Stomach (tissue), 9 donors: ENCODE data around the gene NUP188. TPM values are rescaled to one million over a fixed set of nuclear protein-coding genes. Genes with fewer than 3 reads are reported as not detected.

Experiments
- DNase-seq, 2 donors: peaks; one replicate each; pipeline versions ENCODE4 v3.0.0 to v3.0.0-alpha.2; 2013 to 2019
- H3K27ac ChIP-seq, 5 donors: fragments of 200-600 bp in 4 of 5; sonication (generic) in 4 of 5; one replicate each; pipeline ENCODE4 v1.5.1; 2013 to 2019; ENCODE audit warnings: mild to moderate bottlenecking in 1 of 5, moderate library complexity in 1 of 5
- H3K27me3 ChIP-seq, 3 donors: fragments of 200-600 bp; sonication (generic); one replicate each; pipeline ENCODE4 v1.5.1; 2017 to 2019; ENCODE audit warnings: mixed run types in 1 of 3
- H3K36me3 ChIP-seq, 4 donors: fragments of 200-600 bp; sonication (generic); 1 replicate in 3 of 4; 2 replicates in 1 of 4; pipeline ENCODE4 v1.5.1; 2016 to 2019
- H3K4me1 ChIP-seq, 4 donors: fragments of 200-600 bp; sonication (generic); one replicate each; pipeline ENCODE4 v1.5.1; 2016 to 2019
- H3K4me3 ChIP-seq, 4 donors: fragments of 200-600 bp; sonication (generic) in 3 of 4; one replicate each; pipeline ENCODE4 v1.5.1; 2016 to 2019; ENCODE audit warnings: mild to moderate bottlenecking in 1 of 4
- H3K9me3 ChIP-seq, 4 donors: fragments of 200-600 bp; sonication (generic); one replicate each; pipeline ENCODE4 v1.5.1; 2016 to 2019
- EP300 ChIP-seq: sonication (generic); formaldehyde crosslinking; IDR thresholded peaks from one replicate; pipeline ENCODE4 v1.6.1; 2017; ENCODE audit warnings: antibody characterized with exemption
- POLR2A ChIP-seq, 4 donors: fragments of 450-650 bp; IDR thresholded peaks; one replicate each; pipeline ENCODE4 v1.6.1; 2016; ENCODE audit warnings: antibody characterized with exemption in 4 of 4, control low read depth in 2 of 4, mild to moderate bottlenecking in 1 of 4, moderate library complexity in 1 of 4
- POLR2AphosphoS5 ChIP-seq, 3 donors: sonication (generic); formaldehyde crosslinking; IDR thresholded peaks; one replicate each; pipeline ENCODE4 v1.6.1; 2016; ENCODE audit warnings: antibody characterized with exemption in 3 of 3
- WGBS, 5 donors: extraction: QIAGEN DNeasy Blood & Tissue Kit in 3 of 5; methylation state at CpG; one replicate each; pipeline versions ENCODE4 v1.1.5 to v1.1.7; 2013 to 2018; 5-methylcytosine and 5-hydroxymethylcytosine counted together
- intact Hi-C: fragments of 100-400 bp; cut with DNase I; formaldehyde crosslinking; loops from one replicate; pipeline ENCODE4 v1.15.1; 2023; ENCODE audit warnings: low total_unique reads
- polyA plus RNA-seq, 3 donors: library from polyadenylated mRNA; stranded (reverse); fragments of 200-250 nt; gene quantifications; one replicate each; pipeline ENCODE4 v1.2.3, GENCODE V29; 2013
- total RNA-seq, 5 donors: library from RNA; depleted of rRNA; stranded (reverse); fragments of >200 nt; gene quantifications; one replicate each; pipeline versions ENCODE4 v1.1.0 to v1.2.3, GENCODE V29; 2014 to 2016
- TF ChIP-seq, protein P1 (sequence below), 7 experiments: fragments of 450-650 bp in 4 of 7; fragments of 200-600 bp in 3 of 7; sonication (generic) in 3 of 7; IDR thresholded peaks; one replicate each; pipeline ENCODE4 v1.5.1; 2016 to 2019; ENCODE audit warnings: antibody characterized with exemption in 7 of 7, control low read depth in 2 of 7, mild to moderate bottlenecking in 1 of 7
- donor health status: healthy with polysubstance abuse.
- donor health status: Bipolar disorder and iron deficiency.
- donor health status: healthy.

NUP188 gene
- total and polyA plus RNA-seq, 8 donors = 4.4 to 79.9 (median 36.7) TPM

DNA sequence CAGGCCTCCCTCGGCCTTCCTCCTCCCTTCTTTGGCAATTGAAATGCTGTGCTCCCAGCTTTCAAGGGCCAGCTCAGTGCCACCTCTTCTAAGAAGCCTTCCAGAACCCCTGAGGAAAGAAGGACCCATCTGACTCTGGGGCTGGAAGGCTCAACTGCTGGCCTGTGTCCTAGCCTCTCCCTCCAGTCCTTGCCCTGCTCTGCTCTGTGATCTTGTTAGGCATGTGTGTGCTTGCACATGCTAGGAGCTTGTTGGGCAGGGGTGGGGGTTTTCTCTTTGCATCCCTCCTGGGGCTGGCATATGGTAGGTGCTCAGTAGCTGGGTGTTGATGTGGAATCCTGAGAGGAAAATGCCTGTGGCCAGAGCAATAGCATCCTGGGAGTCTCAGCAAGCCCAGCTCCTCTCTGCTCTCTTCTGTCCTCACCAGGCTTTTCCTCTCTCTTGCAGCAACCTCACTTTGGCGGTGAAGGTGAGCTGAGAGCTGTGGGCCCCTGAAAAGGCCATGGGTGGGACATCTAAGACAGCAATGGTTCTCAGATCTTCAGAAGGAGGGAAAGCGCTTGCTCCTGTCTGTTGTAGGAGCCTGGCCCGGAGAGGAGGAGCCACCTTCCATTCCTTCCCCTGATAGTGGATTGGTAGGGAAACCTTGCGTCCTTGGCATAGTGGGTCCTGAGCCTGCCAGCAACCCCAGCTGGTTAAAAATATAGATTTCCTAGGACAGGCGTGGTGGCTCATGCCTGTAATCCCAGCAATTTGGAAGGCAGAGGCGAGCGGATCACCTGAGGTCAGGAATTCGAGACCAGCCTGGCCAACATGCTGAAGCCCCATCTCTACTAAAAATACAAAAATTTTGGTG, 10.0 kb upstream of the NUP188 start:
- H3K36me3 ChIP-seq = peaks cover 0 to 69% (median 31%) of the 10 kb centered on the region in 4 donors
- H3K9me3 ChIP-seq = no peaks in the 10 kb centered on the region
- 86 to 95% (median 93%) methylated on average over 7 to 9 of the region's 9 CpGs for WGBS, 5 donors
- DNase-seq = no peak
- no peak overlapping the region for H3K4me3 ChIP-seq
- H3K27me3 ChIP-seq = no peaks in the 10 kb centered on the region
- TF ChIP-seq, protein P1, sequence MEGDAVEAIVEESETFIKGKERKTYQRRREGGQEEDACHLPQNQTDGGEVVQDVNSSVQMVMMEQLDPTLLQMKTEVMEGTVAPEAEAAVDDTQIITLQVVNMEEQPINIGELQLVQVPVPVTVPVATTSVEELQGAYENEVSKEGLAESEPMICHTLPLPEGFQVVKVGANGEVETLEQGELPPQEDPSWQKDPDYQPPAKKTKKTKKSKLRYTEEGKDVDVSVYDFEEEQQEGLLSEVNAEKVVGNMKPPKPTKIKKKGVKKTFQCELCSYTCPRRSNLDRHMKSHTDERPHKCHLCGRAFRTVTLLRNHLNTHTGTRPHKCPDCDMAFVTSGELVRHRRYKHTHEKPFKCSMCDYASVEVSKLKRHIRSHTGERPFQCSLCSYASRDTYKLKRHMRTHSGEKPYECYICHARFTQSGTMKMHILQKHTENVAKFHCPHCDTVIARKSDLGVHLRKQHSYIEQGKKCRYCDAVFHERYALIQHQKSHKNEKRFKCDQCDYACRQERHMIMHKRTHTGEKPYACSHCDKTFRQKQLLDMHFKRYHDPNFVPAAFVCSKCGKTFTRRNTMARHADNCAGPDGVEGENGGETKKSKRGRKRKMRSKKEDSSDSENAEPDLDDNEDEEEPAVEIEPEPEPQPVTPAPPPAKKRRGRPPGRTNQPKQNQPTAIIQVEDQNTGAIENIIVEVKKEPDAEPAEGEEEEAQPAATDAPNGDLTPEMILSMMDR (IDR thresholded peaks at IDR 0.05) = no peak
- TF ChIP-seq POLR2A (IDR thresholded peaks at IDR 0.05) = no peak
- no peak for TF ChIP-seq POLR2AphosphoS5 (IDR thresholded peaks at IDR 0.05)
- no peak for TF ChIP-seq EP300
- no peak overlapping the region for H3K27ac ChIP-seq
- peaks cover 0 to 13% (median 5%) of the 10 kb centered on the region in 4 donors for H3K4me1 ChIP-seq
- intact Hi-C loops = no loop called here

DNA sequence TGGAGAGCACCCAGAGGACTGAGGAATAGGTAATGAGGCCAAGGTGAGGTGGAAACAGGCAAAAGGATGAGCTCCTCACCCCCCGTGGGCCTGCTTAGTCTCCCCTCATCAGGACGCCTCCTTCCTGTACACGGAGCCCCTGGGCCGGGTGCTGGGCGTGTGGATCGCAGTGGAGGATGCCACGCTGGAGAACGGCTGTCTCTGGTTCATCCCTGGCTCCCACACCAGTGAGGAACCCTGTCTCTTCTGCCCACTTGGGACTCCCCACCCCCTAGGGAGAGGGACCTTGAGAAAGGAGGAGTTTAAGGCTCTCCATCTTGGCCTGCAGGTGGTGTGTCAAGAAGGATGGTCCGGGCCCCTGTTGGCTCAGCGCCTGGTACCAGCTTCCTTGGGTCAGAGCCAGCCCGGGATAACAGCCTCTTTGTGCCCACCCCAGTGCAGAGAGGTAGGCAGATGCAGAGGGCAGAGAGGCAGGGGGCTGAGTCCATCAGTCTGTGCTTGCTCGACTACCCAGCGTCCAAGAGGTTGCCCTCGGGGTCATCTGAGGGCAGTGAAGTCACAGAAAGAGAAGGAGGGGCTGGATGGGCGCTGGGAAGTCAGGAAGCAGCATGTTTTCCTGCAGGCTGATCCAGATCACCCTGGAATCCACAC, 7.1 kb upstream of the NUP188 start:
- DNase-seq = no peak
- Histone ChIP-seq H3K4me1 (peaks cover 0 to 29% (median 13%) of the 10 kb centered on the region in 4 donors), H3K36me3 (peaks cover 0 to 76% (median 31%) of the 10 kb centered on the region in 4 donors), H3K27ac (peak overlapping the region in 2 of 5 donors; percentile 12 to 18), H3K27me3 (no peaks in the 10 kb centered on the region), H3K9me3 (no peaks in the 10 kb centered on the region), H3K4me3 (no peak overlapping the region)
- 63 to 76% (median 71%) methylated on average over 14 to 15 of the region's 15 CpGs for WGBS, 5 donors
- TF ChIP-seq POLR2A (IDR thresholded peaks at IDR 0.05) (no peak), EP300 (no peak), POLR2AphosphoS5 (IDR thresholded peaks at IDR 0.05) (no peak)
- TF ChIP-seq, protein P1 (IDR thresholded peaks at IDR 0.05) = no peak
- intact Hi-C loops = no loop called here

DNA sequence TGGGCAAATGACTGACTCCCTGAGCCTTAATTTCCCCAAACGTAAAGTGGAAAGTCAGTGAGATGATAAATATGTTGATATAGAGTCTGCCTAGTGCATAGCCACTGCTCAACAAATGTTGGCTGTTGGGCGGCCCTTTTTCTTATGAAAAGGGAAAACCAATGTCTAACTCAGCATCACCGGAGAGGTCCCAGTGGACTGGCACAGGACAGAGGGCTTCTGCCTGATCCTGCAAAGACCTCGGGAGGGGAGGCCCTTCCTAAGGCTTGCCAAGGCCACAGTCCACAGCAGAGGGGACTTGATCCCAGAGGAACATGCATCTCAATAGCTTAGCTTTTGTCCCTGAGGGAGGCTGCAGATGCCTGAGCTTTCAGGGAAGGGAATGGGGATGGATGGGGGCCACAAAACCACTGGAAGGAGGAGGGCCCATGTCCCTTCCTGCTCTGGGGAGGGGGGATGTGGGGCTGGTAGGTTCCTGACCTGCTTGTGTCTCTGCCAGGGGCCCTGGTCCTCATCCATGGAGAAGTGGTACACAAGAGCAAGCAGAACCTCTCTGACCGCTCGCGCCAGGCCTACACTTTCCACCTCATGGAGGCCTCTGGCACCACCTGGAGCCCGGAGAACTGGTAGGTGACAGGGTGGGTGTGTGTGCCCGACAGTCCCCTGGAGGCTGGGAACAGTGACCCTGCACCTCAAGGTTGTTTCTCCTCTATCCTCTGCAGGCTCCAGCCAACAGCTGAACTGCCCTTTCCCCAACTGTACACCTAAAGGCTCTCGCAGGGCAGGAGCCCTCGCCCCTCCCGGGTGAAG, 6.3 kb upstream of the NUP188 start:
- WGBS, 5 donors = 83 to 92% (median 88%) methylated on average over 12 of the region's 12 CpGs
- no peaks in the 10 kb centered on the region for H3K9me3 ChIP-seq

More for the DNA sequence above, 6.3 kb upstream of the NUP188 start:
- no peak for DNase-seq
- H3K27me3 ChIP-seq = no peaks in the 10 kb centered on the region
- peak overlapping the region in 4 of 5 donors; percentile 2 to 38 (median 13) for H3K27ac ChIP-seq
- no peak overlapping the region for H3K4me3 ChIP-seq
- peaks cover under 1 to 36% (median 19%) of the 10 kb centered on the region in 4 donors for H3K4me1 ChIP-seq
- TF ChIP-seq, protein P1 (IDR thresholded peaks at IDR 0.05) = no peak
- no peak for TF ChIP-seq POLR2AphosphoS5 (IDR thresholded peaks at IDR 0.05)
- no peak for TF ChIP-seq EP300
- TF ChIP-seq POLR2A (IDR thresholded peaks at IDR 0.05) = no peak
- intact Hi-C loops = no loop called here
- H3K36me3 ChIP-seq = peaks cover 0 to 78% (median 37%) of the 10 kb centered on the region in 4 donors
